H4 (cell line): Measurements from ENCODE around the gene CUL4B. TPM values are rescaled to one million over a fixed set of nuclear protein-coding genes. Genes with fewer than 3 reads are reported as not detected.
A peak's percentile ranks its signal among the peaks of the same experiment; 100 is the strongest.
"Not testable (repeated sequence)": the region's sequence is repeated elsewhere in the genome, so short reads cannot be mapped to it uniquely, and the experiment has no call there.

Experiments used
- DNase-seq: peaks from one replicate; pipeline ENCODE4 v3.0.0-alpha.2; 2015; ENCODE audit warnings: low spot score
- total RNA-seq: library from RNA; depleted of rRNA; stranded (reverse); fragments of >200 nt; shearing (Covaris generic); gene quantifications from 2 replicates; pipeline ENCODE4 v1.2.3, GENCODE V29; 2014; rRNA removed

The CUL4B gene
- total RNA-seq = 18.4 and 28.6 TPM in 2 replicates

DNA sequence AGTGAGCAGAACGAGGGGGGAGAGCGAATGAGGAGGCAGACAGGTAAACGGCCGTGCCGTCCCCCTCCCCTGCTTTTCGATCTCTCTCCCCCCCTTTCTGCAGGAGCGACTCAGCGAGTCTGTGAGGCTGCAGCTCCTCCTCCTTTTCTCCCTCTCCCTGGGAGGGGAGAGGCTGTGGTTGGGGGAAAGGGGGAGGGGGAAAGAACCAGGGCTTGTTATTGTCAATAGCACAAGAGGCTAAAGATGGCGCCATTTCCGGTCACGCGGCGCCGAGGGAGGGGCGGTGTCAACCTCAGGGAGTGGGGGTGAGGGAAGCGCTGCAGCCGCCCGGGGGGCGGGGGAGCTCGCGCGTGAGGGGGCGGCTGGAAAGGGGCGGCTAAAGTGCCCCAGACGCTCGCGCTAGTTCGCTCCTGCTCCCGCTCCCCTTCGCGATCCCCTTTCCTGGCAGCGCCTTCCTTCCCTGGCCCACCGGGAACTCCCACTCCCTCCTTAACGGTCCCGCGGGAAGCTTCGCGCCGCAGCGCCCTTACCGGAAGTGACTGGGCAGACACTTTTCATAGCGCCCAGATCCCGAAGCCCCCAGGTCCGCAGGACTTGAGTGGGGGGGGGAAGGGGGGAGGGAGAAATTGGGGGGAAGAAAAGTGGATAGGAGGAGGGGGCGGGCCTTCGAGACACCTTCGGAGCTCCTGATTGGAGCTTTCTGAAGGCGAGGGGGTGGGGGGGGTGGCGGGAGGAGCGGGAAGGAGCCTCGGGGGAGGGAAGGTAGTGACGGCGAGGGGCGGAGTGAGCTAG, at the start of gene CUL4B:
Gene CUL4B, minus strand, starts transcription at position 121 of the 792 bp plus-strand sequence. CDS start 324 bp downstream, outside the sequence.
- DNase-seq = peak; percentile 93

DNA sequence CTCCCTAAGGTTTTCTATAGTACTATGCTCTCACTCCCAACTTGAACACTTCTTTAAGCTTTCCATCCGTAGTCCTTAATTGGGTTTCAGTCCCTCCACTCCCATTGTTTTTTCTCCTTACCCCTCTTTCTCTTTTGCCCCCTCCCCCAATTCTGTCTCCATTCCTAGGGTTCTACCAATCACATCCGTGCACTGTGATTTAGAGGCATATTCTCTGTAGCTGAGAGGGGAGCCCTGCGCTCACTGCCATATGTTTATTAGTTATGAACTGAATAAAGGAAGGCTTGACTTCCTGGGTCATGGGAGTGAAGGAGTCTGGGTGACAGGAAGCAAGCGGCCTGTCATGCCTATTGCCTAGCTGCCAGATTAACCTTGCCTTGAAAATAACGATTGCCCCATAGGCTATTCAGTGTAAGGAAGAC, 43.6 kb upstream of the CUL4B start:
- peak; percentile 26 for DNase-seq

DNA sequence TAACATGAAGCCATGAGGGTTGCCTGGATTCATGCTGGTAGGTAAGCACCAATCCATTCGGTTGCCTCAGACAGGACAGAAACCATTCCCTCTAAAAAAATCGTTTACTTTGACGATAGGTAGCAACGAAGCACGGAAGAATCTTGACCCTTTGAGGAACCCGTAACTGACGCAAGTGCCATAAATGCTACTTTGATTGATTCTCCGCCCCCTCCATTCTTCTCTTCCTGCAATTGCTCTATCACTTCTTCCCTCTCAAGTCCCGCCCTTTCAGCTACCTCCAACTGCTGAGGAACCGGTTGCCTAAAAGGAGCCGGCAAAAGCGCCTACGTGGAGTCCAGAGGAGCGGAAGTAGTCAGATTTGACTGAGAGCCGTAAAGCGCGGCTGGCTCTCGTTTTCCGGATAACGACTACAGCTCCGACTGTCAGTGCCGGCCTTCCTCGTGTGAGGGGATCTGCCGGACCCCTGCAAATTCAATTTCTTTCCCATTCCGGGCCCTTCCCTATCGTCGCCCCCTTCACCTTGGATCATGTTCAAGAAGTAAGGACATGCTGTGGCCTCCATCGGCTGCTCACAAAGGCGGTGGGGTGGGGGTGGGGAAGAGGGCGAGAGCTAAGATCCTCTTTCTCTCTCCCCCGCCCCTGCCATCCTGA, 43.1 kb upstream of the CUL4B start, which contains the start of gene MCTS1:
Gene MCTS1, plus strand, starts transcription at position 395 of the 654 bp plus-strand sequence. Its CDS starts 136 bp downstream, at position 531.
- DNase-seq = peak; percentile 96

DNA sequence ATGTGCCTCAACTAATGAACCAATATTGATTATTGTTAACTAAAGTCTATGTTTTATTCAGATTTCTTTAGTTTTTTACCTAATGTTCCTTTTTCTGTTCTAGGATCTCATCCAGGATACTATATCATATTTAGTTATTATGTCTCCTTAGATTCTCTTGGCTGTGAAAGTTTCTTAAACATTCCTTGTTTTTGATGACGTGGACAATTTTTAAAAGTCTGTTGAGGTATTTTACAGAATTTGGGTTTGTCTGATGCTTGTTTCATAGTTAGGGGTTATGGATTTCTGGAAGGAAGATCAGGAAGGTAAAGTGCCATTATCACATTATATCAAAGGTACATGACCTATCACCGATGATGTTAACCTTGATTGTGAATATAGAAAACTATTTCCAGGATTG, 24.9 kb upstream of the CUL4B start:
- DNase-seq = no peak

DNA sequence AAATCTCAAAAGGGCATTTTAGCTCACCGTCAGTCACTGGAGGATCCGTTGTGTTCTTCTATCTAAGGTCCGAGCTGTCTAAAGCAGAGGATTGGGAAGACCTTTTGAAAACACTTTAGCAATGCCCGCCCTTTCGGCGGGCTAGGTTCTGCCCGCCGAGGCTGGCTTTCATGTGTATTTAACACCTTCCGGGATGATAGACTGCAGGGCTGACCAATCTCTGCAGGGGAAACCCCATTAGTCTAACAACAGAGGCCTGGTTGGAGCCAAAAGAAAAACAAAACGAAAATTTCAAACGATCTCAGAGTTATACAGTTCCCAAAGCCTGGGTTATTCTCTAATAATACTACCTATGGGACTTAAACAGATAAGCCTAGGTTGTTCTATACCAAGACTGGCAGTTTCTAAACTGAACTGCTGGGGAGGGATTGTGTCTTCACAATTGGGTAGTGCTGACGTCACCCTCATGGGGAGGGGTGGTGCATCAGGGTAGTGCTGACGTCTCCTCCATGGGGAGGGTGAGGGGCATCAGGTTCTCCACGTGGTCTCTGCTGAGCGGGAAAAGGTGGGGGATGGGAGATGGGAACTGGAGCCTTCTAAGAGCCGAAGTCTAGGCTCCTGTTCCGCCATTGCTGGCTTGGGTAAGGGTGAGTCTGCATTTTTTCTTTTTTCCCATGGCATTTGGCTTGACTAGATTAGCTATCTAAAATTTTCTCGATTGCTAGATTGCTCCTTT, 14.8 kb upstream of the CUL4B start:
- no peak for DNase-seq

DNA sequence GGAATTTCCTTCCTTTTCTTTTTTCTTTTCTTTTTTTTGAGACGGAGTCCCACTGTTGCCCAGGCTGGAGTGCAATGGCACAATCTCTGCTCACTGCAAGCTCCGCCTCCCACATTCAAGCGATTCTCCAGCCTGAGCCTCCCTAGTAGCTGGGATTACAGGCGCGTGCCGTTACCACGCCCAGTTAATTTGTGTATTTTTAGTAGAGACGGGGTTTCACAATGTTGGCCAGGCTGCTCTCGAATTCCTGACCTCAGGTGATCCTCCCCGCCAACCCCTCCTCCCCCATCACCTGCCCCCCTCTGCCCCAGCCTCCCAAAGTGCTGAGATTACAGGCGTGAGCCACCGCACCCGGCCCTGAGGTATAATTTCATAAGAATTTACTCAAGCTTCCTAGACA, 13.0 kb upstream of the CUL4B start:
- not testable (repeated sequence) for DNase-seq

DNA sequence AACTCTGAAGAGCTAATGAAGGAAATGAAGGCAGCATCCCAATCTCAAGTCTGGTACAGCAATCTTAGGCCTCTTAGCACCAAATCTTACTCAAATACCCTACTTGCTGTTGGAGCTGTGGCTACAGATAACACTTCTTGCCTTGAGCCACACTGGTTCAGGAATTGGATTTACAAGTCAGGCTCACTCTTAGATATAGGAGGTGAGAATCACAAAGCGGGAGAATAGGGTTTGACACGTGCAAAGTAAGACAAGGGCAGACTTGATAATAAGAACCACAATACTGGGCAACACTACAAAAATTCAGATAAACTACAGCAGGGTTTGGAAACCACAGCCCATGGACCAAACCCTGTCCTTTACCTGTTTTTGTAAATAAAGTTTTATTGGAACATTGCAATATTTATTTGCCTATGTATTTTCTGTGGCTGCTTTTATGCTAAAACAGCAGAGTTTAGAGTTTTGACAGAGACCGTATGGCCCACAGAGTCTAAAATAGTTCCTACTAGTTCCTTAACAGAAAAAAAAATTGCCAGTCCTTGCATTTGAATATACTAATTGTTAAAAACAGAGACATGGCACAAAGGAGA, 9.3 kb upstream of the CUL4B start:
- DNase-seq = no peak

DNA sequence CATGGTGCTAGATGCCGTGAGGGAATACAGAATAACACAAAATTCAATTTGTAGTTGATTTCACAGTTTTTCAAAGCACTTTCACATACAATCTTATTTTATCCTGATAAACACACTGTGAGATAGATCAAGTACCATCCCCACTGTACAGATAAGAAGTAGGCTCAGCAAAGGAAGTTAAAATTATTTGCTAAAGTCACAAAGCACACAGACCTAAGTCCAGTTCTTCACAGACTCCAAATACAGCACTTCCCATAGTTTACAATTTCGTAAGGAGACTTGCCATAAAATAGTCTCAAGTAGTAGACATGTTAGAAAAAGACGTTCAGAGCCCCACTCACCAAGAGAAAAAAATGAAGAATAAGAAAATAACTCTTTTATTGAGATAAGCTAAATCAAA, 7.8 kb upstream of the CUL4B start:
- no peak for DNase-seq

DNA sequence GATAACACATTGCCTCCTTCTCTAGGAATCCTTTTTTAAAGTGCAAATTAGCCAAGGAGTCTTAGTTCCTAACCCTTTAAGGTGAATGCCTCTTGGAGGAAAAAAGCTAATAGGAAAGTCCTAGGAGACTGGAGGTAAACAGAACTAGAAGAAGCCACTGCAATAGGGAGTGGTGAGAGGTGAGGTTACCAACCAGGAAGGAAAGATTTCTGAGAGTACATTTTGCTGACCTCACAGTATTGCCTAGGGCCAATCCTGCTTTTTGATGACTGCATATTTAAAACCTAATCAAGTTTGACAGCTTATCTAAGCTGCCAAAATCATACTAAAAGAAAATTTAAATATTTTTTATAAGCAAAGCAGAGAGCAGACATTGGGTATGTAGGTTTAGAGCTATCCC, 7.3 kb upstream of the CUL4B start:
- no peak for DNase-seq

DNA sequence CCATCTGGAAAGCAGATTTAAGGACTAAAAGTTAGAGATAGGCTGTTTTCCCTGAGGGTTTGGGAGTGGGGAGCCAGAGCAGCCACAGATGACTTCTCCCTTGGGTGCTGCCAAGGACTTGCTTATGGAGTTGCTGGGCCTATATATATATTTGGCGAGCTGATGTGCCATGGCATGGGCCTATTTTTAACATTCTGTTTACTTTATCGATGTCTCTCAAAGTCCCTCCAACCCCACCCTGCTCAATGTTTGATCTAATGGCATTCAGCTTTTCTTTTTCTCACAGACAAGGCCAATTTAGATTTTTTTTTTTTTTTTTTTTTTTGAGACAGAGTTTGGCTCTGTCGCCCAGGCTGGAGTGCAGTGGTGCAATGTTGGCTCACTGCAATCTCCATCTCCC, 6.1 kb upstream of the CUL4B start:
- no peak for DNase-seq

DNA sequence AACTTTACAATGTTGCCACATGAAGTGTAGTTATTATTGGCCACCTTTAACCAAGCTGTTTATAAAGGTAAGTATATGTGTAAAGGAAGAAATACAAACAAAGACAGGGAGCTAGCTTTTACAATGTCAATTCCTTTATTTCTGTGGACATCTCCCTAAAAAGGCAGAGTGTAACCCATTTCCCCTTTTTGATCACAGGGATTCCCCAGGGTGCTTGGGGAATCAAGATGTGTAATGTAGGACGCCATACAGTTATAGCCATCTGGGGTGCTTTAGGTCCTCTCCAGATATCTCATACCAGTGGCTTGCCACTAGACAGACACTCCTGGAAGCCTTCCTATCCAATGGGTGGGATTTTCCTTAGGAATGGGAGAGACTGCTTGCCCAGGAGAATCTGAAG, 4.2 kb upstream of the CUL4B start:
- DNase-seq = no peak

DNA sequence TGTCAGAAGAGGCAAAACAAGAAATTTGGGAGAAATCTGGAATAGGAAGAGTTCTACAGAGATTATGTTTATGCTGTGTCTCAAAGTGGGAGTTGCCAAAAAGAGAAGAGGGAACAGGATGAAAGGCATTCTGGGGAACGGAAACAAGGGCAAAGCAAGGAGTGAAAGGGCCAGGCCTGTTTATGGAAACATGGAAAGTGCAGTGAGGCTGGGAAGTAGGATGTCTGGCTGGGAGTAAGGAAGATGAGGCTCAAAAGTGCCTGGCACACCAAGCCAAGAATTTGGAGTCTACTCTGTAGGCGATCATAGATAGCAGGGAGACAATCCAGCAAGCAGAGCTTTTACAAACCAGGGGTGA, 1.8 kb upstream of the CUL4B start:
- no peak for DNase-seq

DNA sequence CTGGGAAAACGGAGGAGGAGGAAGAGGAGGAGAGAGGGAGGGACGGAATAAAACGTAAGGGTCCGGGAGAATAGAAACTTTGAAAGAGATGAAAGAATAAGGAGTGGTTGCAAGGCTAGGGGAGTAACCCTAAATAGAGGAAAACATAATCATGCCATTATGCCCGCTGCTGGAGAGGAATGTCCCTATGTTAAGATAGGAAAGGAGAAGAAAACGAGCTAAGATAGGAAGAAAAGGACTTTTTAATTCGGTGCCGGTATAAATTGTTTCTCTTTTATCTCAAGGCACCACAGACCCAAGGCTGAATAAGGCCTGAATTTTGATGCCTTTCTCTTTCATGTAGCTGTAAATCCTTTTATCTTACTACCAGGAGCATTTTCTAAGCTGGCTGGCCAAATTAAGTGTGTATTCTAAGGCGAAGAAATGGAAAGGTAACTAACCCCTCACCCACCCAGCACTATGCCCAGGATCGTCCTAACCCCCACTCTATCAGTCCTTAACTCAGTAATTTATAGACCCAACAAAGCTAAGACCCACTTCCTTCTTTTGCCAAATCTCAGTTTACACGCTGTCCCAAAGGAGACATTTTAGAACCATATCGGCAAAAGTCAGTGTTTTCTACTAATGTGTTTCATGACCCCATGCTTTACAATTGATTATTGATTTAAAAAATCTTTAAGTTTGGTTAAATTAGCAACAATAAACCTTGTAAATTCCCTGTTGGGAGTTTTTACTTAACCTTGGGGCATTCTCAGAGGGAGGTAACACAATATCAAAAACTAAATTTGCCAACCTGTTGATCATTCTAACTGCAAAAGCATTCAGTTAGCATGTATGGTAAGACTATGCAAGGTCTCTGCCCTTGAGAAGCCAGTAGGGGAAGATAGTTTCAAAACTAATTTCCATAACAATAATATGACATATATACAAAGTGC, 1.1 kb upstream of the CUL4B start:
- no peak for DNase-seq

DNA sequence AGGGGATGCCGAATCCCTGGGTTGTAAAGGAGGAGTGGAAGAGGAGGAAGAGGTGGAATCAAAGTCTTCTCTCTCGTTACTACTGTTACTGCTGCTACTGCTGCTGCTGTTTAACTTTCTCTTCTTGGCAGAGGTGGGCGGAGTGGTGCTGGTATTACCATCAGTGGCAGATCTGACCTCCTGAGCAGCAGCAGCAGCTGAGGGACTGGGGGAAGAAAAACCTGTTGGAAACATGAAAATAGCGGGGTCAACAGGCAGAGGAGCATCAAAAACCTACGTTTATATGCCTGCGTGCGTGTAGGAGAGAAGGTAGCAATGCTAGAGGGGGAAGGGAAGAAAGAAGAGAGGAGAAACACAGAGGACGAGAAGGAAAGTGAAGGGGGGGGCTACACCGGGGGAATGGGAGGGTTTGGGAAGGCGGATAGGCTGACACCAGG, 339 bp downstream of the CUL4B start:
- peak; percentile 37 for DNase-seq

DNA sequence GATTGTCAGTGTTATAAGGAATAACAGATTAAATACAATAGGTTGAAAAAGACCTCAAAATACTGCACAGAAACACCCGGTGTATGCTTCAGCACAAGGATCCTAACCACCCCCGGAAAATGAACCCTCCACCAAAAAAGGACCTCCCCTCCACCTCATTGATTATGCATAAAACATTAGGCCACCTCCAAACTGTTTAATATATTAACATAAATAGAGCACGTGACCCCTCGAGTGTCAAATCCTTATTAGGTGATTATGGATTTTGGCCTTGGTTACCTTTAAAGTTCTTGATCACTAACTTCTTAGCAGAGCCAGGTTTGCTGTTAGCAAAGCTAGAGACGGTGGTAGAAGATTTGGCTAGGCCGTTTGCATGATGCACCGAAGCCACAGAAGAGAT, 958 bp downstream of the CUL4B start:
- no peak for DNase-seq

DNA sequence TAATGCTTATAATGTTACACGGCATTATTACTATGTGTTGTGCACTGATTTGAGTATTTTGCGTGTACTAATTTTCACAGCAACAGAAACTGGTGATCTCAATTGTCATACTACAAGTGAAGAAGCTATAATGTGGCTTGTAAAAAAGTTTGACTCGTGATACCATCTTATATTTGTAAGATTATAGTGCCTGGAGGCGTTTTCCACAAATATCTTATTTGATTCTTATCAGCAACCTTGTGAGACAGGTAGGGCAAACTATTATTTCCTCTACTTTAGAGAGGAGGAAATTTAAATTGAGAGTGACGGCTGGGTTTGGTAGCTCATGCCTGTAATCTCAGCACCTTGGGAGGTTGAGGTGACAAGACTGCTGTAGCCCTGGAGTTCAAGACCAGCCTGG, 4.5 kb downstream of the CUL4B start:
- DNase-seq = no peak

DNA sequence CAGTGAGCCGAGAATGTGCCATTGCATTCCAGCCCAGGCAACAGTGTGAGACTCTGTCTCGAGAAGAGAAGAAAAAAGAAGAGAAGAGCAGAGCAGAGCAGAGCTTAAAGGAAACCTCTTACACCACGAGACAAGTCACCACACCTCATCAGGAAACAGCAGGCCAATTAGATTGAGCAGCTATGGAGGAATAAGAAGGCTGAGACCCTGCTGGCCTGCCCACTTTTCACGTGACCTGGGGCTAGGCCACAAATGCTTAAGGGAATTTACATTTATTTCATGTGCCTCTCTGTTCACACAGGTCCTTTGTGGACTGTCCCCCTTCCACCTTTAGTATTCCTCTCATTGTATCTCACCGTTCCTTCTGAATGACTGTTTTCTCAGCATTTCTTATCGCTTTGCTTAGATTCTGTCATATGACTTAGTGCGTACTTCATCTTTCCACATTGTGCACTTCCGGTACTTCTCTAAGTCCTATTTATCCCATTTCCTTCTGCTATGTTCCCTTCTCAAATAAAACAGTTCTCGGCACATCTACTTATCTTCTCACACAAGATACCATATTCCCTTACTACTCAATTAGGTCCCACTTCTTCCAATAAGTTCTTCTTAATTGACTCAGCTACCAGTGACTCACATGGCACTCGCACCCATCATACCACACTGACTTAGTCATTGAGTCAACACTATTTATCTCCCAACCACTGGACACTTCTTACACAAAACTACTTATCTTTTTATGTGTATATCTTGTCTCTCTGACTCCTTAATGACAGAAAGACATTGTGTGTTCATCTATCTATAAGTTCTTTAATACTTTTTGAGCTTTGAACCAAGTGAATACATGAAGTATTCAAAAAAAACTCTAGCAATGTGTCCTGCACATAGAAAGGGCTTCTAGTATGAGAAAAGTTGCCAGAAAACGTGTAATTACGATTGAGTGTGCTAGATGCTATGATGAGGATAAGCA, 11.0 kb downstream of the CUL4B start:
- peak; percentile 75 for DNase-seq

DNA sequence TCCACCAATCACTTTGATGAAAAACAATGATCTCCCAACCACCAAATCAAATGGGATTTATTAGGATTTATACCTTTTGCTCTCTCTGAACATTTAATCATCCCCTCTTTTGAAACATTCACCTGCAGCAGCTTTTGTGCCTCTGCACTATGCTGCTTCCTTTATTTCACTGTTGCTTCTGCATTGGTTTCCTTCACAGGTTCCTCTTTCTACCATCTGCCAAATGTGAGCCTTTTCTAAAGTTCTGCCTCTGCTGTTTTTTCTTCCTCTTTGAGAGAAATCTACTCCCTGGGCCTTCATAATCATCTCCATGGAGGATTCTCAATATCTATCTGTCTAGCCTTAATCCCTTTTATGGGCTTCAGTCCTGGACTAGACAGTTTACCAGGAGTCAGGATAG, 24.7 kb downstream of the CUL4B start:
- no peak for DNase-seq

DNA sequence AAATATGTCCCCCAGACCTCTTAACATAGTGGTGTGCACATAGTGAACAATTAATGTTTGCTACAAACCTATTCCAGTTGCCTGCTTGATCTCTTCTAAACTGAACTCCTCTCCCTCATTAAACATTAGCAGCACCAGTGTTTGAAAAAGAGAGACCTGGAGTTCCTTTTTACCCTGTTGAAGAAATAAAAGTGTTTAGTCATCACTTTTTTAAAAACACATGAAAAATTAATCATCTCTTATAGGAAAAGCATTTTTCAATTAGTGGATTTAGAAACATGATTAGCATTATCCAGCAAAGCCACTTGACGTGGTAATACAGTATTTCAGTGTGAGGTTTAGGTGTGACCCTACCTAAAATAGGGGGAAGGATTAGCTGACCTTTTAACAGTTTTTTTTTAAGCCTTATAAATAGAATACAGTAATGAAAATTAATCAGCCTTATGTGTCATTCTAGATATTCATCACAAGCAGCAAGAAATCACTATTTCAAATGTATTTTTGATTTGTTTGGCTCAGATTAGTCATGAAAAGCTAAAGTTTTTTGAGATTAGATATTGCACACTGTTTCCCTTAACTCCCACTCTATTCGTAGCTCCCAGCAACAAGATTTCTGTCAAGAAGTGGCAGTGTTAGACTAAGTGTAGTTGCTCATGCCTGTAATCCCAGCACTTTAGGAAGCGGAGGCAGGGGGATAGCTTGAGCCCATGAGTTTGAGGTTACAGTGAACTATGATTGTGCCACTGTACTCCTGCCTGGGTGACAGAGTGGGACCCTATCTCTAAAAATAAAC, 26.2 kb downstream of the CUL4B start:
- no peak for DNase-seq
